ENCODE results near the gene HRCT1. TPM values are rescaled to one million over a fixed set of nuclear protein-coding genes. Genes with fewer than 3 reads are reported as not detected.

HRCT1 gene
- not detected for total RNA-seq

DNA sequence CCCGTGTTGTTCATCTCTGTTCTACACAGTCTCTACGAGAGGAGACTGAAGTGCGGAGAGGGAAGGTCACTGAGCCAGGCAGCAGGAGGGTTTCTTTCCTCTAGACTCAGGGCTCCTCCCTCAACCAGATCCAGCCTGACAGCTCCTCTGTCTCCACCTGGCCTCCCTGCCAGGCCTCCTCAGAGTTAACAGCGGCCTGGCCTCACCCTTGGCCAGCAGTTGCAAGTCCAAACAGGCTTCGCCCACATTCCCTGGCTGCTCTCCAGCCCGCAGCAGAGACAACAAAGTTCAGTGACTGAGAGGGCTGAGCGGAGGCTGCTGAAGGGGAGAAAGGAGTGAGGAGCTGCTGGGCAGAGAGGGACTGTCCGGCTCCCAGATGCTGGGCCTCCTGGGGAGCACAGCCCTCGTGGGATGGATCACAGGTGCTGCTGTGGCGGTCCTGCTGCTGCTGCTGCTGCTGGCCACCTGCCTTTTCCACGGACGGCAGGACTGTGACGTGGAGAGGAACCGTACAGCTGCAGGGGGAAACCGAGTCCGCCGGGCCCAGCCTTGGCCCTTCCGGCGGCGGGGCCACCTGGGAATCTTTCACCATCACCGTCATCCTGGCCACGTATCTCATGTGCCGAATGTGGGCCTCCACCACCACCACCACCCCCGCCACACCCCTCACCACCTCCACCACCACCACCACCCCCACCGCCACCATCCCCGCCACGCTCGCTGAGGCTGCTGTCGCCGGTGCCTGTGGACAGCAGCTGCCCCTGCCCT lies at the start of gene HRCT1:
TSS of gene HRCT1 (plus strand) at position 291 of the 768 bp plus-strand sequence. CDS start at position 377, 86 bp downstream.
- Histone ChIP-seq H3K4me1 (ENCODE audit: insufficient read depth, low read length) (peaks cover 38% of the 10 kb centered on the region), H3K4me3 (ENCODE audit: low read length) (no peak within 1 kb of the TSS), H3K9me3 (ENCODE audit: low read depth, low read length) (no peaks in the 10 kb centered on the region), H3K27me3 (ENCODE audit: insufficient read depth, low read length) (peaks cover 7% of the 10 kb centered on the region)

DNA sequence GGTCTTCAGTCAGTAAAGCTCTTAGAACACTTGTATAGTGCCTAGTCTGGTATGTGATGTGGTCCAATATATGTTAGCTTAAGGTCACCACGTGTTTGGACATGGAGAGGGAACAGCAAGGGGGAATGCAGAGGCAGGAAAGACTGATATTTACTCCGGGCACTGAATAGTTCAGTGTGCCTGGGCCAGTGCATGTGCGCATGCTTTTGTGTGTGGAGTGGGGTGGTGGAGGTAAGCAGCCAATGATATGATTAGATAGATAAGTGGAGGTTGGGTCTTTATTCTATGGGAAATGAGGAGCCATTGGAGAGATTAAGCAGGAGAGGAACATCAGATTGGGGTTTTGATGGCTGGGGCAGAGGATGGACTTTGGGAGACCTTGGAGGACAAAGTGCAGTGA lies 49.8 kb upstream of the HRCT1 start:
- H3K4me3 ChIP-seq (ENCODE audit: low read length): no peak overlapping the region
- H3K4me1 ChIP-seq (ENCODE audit: insufficient read depth, low read length): no peaks in the 10 kb centered on the region
- no peaks in the 10 kb centered on the region for H3K9me3 ChIP-seq (ENCODE audit: low read depth, low read length)
- H3K27me3 ChIP-seq (ENCODE audit: insufficient read depth, low read length): peaks cover 11% of the 10 kb centered on the region

DNA sequence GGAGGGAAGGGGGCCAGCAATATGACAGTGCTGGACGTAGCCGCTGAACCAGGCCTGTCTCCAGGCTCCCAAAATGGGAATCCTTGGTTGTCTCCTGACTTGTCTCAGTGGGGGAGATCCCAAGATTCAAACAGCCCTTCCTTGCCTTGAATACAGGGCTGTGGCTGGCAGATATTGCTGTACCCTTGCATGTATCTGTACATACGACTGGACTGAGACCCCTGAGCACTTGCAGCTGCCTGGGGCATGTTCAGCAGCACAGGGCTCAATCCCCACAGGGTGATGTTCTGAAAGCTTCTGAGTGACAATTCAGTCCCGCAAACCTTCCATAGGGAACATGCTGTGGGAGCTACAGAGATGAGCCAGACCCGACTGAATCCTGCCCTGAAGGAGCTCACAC lies 49.1 kb upstream of the HRCT1 start:
- Histone ChIP-seq H3K9me3 (ENCODE audit: low read depth, low read length) (no peaks in the 10 kb centered on the region), H3K4me3 (ENCODE audit: low read length) (no peak overlapping the region), H3K27me3 (ENCODE audit: insufficient read depth, low read length) (peaks cover 6% of the 10 kb centered on the region), H3K4me1 (ENCODE audit: insufficient read depth, low read length) (no peaks in the 10 kb centered on the region)

- H3K27me3 ChIP-seq (ENCODE audit: insufficient read depth, low read length): peaks cover 6% of the 10 kb centered on the region
- no peak overlapping the region for H3K4me3 ChIP-seq (ENCODE audit: low read length)
- H3K4me1 ChIP-seq (ENCODE audit: insufficient read depth, low read length): no peaks in the 10 kb centered on the region
- H3K9me3 ChIP-seq (ENCODE audit: low read depth, low read length): no peaks in the 10 kb centered on the region
Measured at GRCh38 chr9:35858458-35858857, 47.5 kb upstream of the HRCT1 start.

DNA sequence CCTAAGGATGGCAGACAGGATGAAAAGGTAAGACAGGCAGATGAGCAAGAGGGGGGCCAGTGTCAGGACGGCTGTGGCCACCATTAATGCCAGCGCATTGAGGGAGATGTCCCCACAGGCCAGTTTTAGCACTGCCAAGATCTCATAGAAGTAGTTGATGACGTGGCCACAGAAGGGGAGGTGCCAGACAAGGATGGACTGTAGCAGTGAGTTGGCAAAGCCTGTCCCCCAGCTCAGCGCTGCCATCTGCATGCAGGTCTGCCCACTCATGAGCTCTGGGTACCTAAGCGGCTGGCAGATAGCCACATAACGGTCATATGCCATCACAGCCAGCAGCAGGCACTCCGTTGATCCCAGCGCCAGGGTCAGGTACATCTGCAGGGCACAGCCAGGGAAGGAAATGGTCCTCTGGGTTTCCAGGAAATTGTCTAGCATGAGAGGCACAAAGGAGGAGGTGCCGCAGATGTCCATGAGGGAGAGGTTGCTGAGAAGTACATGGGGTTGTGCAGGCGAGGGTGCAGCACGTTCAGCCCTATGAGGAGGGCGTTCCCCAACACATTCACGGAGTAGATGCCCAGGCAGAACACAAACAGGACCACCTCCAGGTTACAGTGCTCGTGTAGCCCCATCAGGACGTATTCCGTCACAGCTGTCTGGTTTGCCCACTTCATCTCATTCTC lies 46.6 kb upstream of the HRCT1 start:
- Histone ChIP-seq H3K27me3 (ENCODE audit: insufficient read depth, low read length) (peaks cover 6% of the 10 kb centered on the region), H3K9me3 (ENCODE audit: low read depth, low read length) (no peaks in the 10 kb centered on the region), H3K4me1 (ENCODE audit: insufficient read depth, low read length) (no peaks in the 10 kb centered on the region), H3K4me3 (ENCODE audit: low read length) (no peak overlapping the region)

GRCh38 chr9:35859990-35860339 lies 46.0 kb upstream of the HRCT1 start:
- H3K9me3 ChIP-seq (ENCODE audit: low read depth, low read length): no peaks in the 10 kb centered on the region
- peaks cover 6% of the 10 kb centered on the region for H3K27me3 ChIP-seq (ENCODE audit: insufficient read depth, low read length)
- no peak overlapping the region for H3K4me3 ChIP-seq (ENCODE audit: low read length)
- H3K4me1 ChIP-seq (ENCODE audit: insufficient read depth, low read length): no peaks in the 10 kb centered on the region

DNA sequence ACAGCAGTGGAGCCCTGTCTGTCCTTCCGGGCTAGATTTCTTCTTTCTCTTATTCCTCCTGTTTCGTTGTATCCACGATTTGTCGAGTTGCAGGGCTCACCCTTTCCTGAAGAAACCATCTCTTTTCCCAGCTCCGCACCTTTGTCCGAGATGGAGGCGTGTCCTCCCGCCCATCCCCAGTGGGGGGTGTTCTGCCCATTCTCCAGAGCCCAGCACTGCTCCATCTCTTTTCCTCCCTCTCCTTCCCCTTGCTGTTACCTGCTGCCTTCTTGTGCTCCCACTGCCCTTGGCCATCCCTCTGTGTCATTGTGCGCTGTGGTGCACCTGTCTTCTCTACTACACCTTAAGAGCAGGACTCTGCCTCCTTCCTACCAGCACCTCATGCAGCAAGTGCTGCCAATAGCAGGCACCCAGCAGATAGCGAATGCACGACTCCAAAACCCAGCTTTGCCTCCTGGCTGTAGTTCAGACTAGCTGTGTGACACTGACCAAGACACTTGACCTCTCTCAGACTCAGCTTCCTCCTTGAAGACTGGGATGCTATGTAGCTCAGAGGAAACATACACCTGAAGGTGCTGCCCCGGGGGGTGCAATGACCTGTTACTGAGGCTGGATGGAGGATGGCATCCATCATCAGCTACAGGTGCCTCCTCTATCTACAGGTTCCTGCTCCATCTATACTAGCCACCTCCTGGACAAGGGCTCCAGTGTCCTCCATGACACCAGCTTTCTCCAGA lies 44.7 kb upstream of the HRCT1 start:
- Histone ChIP-seq H3K4me1 (ENCODE audit: insufficient read depth, low read length) (no peaks in the 10 kb centered on the region), H3K4me3 (ENCODE audit: low read length) (no peak overlapping the region)

GRCh38 chr9:35862328-35862727 lies 43.7 kb upstream of the HRCT1 start:
- H3K9me3 ChIP-seq (ENCODE audit: low read depth, low read length): no peaks in the 10 kb centered on the region
- no peaks in the 10 kb centered on the region for H3K4me1 ChIP-seq (ENCODE audit: insufficient read depth, low read length)
- no peaks in the 10 kb centered on the region for H3K27me3 ChIP-seq (ENCODE audit: insufficient read depth, low read length)
- no peak overlapping the region for H3K4me3 ChIP-seq (ENCODE audit: low read length)

More for the DNA sequence above, 44.7 kb upstream of the HRCT1 start:
- Histone ChIP-seq H3K27me3 (ENCODE audit: insufficient read depth, low read length) (no peaks in the 10 kb centered on the region), H3K9me3 (ENCODE audit: low read depth, low read length) (no peaks in the 10 kb centered on the region)

DNA sequence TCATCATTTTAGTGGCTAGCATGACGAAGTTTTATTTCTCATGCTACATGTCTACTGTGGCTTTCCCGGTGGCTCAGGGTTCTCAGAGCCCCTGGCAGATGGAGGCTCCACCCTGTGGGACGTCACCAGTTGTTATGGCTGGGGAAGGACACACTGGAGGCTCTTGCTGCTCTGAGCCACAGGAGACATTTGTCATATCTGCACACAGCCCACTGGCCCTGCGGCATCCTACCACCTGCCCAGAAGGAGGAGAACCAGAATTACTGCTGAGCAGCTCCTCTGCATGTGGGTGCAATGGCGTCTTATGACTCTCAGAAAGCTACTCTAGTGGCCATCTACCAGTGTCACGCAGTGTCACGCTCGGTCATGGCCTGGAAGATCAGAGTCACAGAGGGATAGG lies 42.4 kb upstream of the HRCT1 start:
- Histone ChIP-seq H3K4me3 (ENCODE audit: low read length) (no peak overlapping the region), H3K27me3 (ENCODE audit: insufficient read depth, low read length) (no peaks in the 10 kb centered on the region), H3K9me3 (ENCODE audit: low read depth, low read length) (no peaks in the 10 kb centered on the region), H3K4me1 (ENCODE audit: insufficient read depth, low read length) (no peaks in the 10 kb centered on the region)

- Histone ChIP-seq H3K4me3 (ENCODE audit: low read length) (no peak overlapping the region), H3K9me3 (ENCODE audit: low read depth, low read length) (no peaks in the 10 kb centered on the region), H3K4me1 (ENCODE audit: insufficient read depth, low read length) (no peaks in the 10 kb centered on the region), H3K27me3 (ENCODE audit: insufficient read depth, low read length) (no peaks in the 10 kb centered on the region)
Measured at GRCh38 chr9:35864695-35865255, 41.2 kb upstream of the HRCT1 start.

- Histone ChIP-seq H3K27me3 (ENCODE audit: insufficient read depth, low read length) (no peaks in the 10 kb centered on the region), H3K4me3 (ENCODE audit: low read length) (no peak overlapping the region), H3K4me1 (ENCODE audit: insufficient read depth, low read length) (no peaks in the 10 kb centered on the region), H3K9me3 (ENCODE audit: low read depth, low read length) (no peaks in the 10 kb centered on the region)
Measured at GRCh38 chr9:35867538-35867937, 38.5 kb upstream of the HRCT1 start.

GRCh38 chr9:35868933-35869332 lies 37.1 kb upstream of the HRCT1 start:
- H3K9me3 ChIP-seq (ENCODE audit: low read depth, low read length): no peaks in the 10 kb centered on the region
- H3K4me1 ChIP-seq (ENCODE audit: insufficient read depth, low read length): no peaks in the 10 kb centered on the region
- H3K27me3 ChIP-seq (ENCODE audit: insufficient read depth, low read length): no peaks in the 10 kb centered on the region
- H3K4me3 ChIP-seq (ENCODE audit: low read length): no peak overlapping the region

GRCh38 chr9:35869621-35870216 lies 36.3 kb upstream of the HRCT1 start:
- Histone ChIP-seq H3K9me3 (ENCODE audit: low read depth, low read length) (no peaks in the 10 kb centered on the region), H3K4me1 (ENCODE audit: insufficient read depth, low read length) (no peaks in the 10 kb centered on the region), H3K27me3 (ENCODE audit: insufficient read depth, low read length) (peaks cover under 1% of the 10 kb centered on the region), H3K4me3 (ENCODE audit: low read length) (no peak overlapping the region)

GRCh38 chr9:35870351-35870923 lies 35.6 kb upstream of the HRCT1 start, which contains the start of gene OR13J1:
TSS of gene OR13J1 (minus strand) at chr9:35870401. CDS start at chr9:35870401, 0 bp downstream.
- Histone ChIP-seq H3K4me3 (ENCODE audit: low read length) (no peak within 1 kb of the TSS), H3K9me3 (ENCODE audit: low read depth, low read length) (no peaks in the 10 kb centered on the region), H3K4me1 (ENCODE audit: insufficient read depth, low read length) (no peaks in the 10 kb centered on the region), H3K27me3 (ENCODE audit: insufficient read depth, low read length) (peaks cover 5% of the 10 kb centered on the region)

Measured in mononuclear cell (primary cell).